Smooth muscle cell (in vitro differentiated cells): ENCODE measurements around the gene CCDC77. TPM values are rescaled to one million over a fixed set of nuclear protein-coding genes. Genes with fewer than 3 reads are reported as not detected.

ENCODE experiments used
- DNase-seq: peaks from one replicate; lab custom pipeline; 2025; ENCODE audit not compliant: unreplicated experiment; lab: John Stamatoyannopoulos, UW
- H2AFZ ChIP-seq: fragments of 200-600 bp; sonication (generic); 2 replicates; pipeline ENCODE4 v1.6.0; 2016; ENCODE audit warnings: antibody characterized with exemption, low read depth, mild to moderate bottlenecking
- H3F3A ChIP-seq: fragments of 200-600 bp; sonication (generic); 2 replicates; pipeline ENCODE4 v1.6.0; 2017; ENCODE audit warnings: antibody characterized with exemption, low read depth
- H3K27ac ChIP-seq: fragments of 200-600 bp; sonication (generic); 2 replicates; pipeline ENCODE4 v1.5.1; 2016; ENCODE audit warnings: low read depth, mild to moderate bottlenecking
- H3K27me3 ChIP-seq: fragments of 200-600 bp; sonication (generic); 2 replicates; pipeline ENCODE4 v1.6.1; 2016; ENCODE audit warnings: low read depth, mild to moderate bottlenecking
- H3K36me3 ChIP-seq: fragments of 200-600 bp; sonication (generic); 2 replicates; pipeline ENCODE4 v1.5.1; 2016; ENCODE audit warnings: low read depth
- H3K4me1 ChIP-seq: fragments of 200-600 bp; sonication (generic); 2 replicates; pipeline ENCODE4 v1.5.1; 2016; ENCODE audit warnings: low read depth
- H3K4me2 ChIP-seq: fragments of 200-600 bp; sonication (generic); 2 replicates; pipeline ENCODE4 v1.6.0; 2016; ENCODE audit warnings: mild to moderate bottlenecking
- H3K4me3 ChIP-seq: fragments of 200-600 bp; sonication (generic); 2 replicates; pipeline ENCODE4 v1.5.1; 2016; ENCODE audit warnings: mild to moderate bottlenecking
- H3K79me2 ChIP-seq: fragments of 200-600 bp; sonication (generic); 2 replicates; pipeline ENCODE4 v1.6.0; 2016; ENCODE audit warnings: low read depth, mild to moderate bottlenecking
- H3K9ac ChIP-seq: fragments of 200-600 bp; sonication (generic); 2 replicates; pipeline ENCODE4 v1.6.0; 2016; ENCODE audit warnings: low read depth
- H3K9me3 ChIP-seq: fragments of 200-600 bp; sonication (generic); replicated peaks from 2 replicates; pipeline ENCODE4 v1.5.1; 2016; ENCODE audit warnings: low read depth
- H4K20me1 ChIP-seq: fragments of 200-600 bp; sonication (generic); 2 replicates; pipeline ENCODE4 v1.6.0; 2016; ENCODE audit warnings: low read depth
- CTCF ChIP-seq: fragments of 200-600 bp; sonication (generic); IDR thresholded peaks from 2 replicates; pipeline ENCODE4 v1.5.1; 2017; ENCODE audit warnings: borderline replicate concordance, mild to moderate bottlenecking, antibody characterized with exemption; ENCODE audit not compliant: insufficient read depth, poor library complexity, severe bottlenecking
- WGBS: methylation state at CpG from one replicate; pipeline ENCODE4 v1.1.7; 2016; ENCODE audit warnings: low lambda C conversion rate; 5-methylcytosine and 5-hydroxymethylcytosine counted together
- polyA plus RNA-seq: library from polyadenylated mRNA; unstranded; fragments of >200 nt; fragmentation: Nextera tagmentation; extraction: Ambion mirVana; gene quantifications from 2 replicates; pipeline ENCODE4 v1.2.1, GENCODE V29; 2016
- total RNA-seq: library from RNA; depleted of rRNA; stranded (reverse); fragments of >200 nt; gene quantifications from 2 replicates; pipeline ENCODE4 v1.2.3, GENCODE V29; 2014

The CCDC77 gene
- total and polyA plus RNA-seq, 2 experiments from 2014 or later: 7.8 to 13.9 TPM

- Histone ChIP-seq H3K27me3 (peaks cover 28% of the 10 kb centered on the region), H3K36me3 (no peaks in the 10 kb centered on the region), H3K4me1 (peaks cover 16% of the 10 kb centered on the region), H3K4me2 (no peak overlapping the region), H3K9me3 (no peaks in the 10 kb centered on the region), H4K20me1 (no peaks in the 10 kb centered on the region), H2AFZ (no peak overlapping the region), H3K4me3 (no peak overlapping the region), H3K79me2 (no peaks in the 10 kb centered on the region), H3K9ac (no peak overlapping the region), H3K27ac (no peak overlapping the region), H3F3A (peaks cover 10% of the 10 kb centered on the region)
- no peak for TF ChIP-seq CTCF
- WGBS: 88% methylated on average over 6 of the region's 6 CpGs
- no peak for DNase-seq
These were observed 61.7 kb downstream of the CCDC77 start for GRCh38 chr12:462936-463705.

GRCh38 chr12:464484-465267, 63.2 kb downstream of the CCDC77 start:
- WGBS: 69% methylated on average over 16 of the region's 16 CpGs
- peaks cover 16% of the 10 kb centered on the region for H3K27me3 ChIP-seq
- no peak overlapping the region for H2AFZ ChIP-seq
- H3F3A ChIP-seq: peaks cover 4% of the 10 kb centered on the region
- no peak for TF ChIP-seq CTCF
- H3K9ac ChIP-seq: no peak overlapping the region
- H3K36me3 ChIP-seq: no peaks in the 10 kb centered on the region
- H3K4me2 ChIP-seq: peak overlapping the region; percentile 9
- no peak for DNase-seq
- no peaks in the 10 kb centered on the region for H3K79me2 ChIP-seq
- H3K4me3 ChIP-seq: no peak overlapping the region
- peaks cover 8% of the 10 kb centered on the region for H3K4me1 ChIP-seq
- H3K27ac ChIP-seq: no peak overlapping the region
- no peaks in the 10 kb centered on the region for H3K9me3 ChIP-seq
- H4K20me1 ChIP-seq: no peaks in the 10 kb centered on the region

- Histone ChIP-seq H3K27ac (no peak overlapping the region), H3K27me3 (peaks cover 9% of the 10 kb centered on the region)
- WGBS: 85% methylated on average over 8 of the region's 8 CpGs
These were observed 64.6 kb downstream of the CCDC77 start for GRCh38 chr12:466039-466438.

More at GRCh38 chr12:466039-466438, 64.6 kb downstream of the CCDC77 start:
- Histone ChIP-seq H3K9me3 (no peaks in the 10 kb centered on the region), H3K4me2 (no peak overlapping the region), H3K4me1 (peaks cover 5% of the 10 kb centered on the region), H3K9ac (no peak overlapping the region), H3K79me2 (no peaks in the 10 kb centered on the region), H3K36me3 (no peaks in the 10 kb centered on the region), H3K4me3 (no peak overlapping the region), H4K20me1 (no peaks in the 10 kb centered on the region), H2AFZ (no peak overlapping the region), H3F3A (peaks cover 1% of the 10 kb centered on the region)
- DNase-seq: no peak
- no peak for TF ChIP-seq CTCF
